MM.1S (cell line): ENCODE measurements around the gene CBFA2T3.

Experiments
- DNase-seq: peaks from one replicate; pipeline ENCODE4 v3.0.0-alpha.2; 2015
- H2AFZ ChIP-seq: fragments of 300-600 bp; sonication (generic); 2 replicates; pipeline ENCODE4 v1.6.0; 2016; ENCODE audit warnings: antibody characterized with exemption, low read length
- H3F3A ChIP-seq: fragments of 300-600 bp; sonication (generic); 2 replicates; pipeline ENCODE4 v1.6.1; 2016; ENCODE audit warnings: mild to moderate bottlenecking, antibody characterized with exemption, low read length, moderate library complexity, mixed read lengths; ENCODE audit not compliant: insufficient read depth
- H3K27ac ChIP-seq: fragments of 300-600 bp; sonication (generic); 2 replicates; pipeline ENCODE4 v1.5.1; 2016; ENCODE audit warnings: mild to moderate bottlenecking, low read length
- H3K27me3 ChIP-seq: fragments of 300-600 bp; sonication (generic); replicated peaks from 2 replicates; pipeline ENCODE4 v1.6.0; 2016; ENCODE audit warnings: low read length; ENCODE audit not compliant: insufficient read depth
- H3K36me3 ChIP-seq: fragments of 300-600 bp; sonication (generic); replicated peaks from 2 replicates; pipeline ENCODE4 v1.6.1; 2016; ENCODE audit warnings: mild to moderate bottlenecking, low read length, mixed read lengths; ENCODE audit not compliant: insufficient read depth
- H3K4me1 ChIP-seq: fragments of 300-600 bp; sonication (generic); 2 replicates; pipeline ENCODE4 v1.6.1; 2016; ENCODE audit warnings: low read length, mixed read lengths
- H3K4me2 ChIP-seq: fragments of 300-600 bp; sonication (generic); 2 replicates; pipeline ENCODE4 v1.6.0; 2016; ENCODE audit warnings: low read depth, low read length
- H3K4me3 ChIP-seq: fragments of 300-600 bp; sonication (generic); 2 replicates; pipeline ENCODE4 v1.5.1; 2016; ENCODE audit warnings: low read length, mixed read lengths
- H3K79me2 ChIP-seq: fragments of 300-600 bp; sonication (generic); 2 replicates; pipeline ENCODE4 v1.6.1; 2016; ENCODE audit warnings: mixed run types, low read length, mixed read lengths
- H3K9ac ChIP-seq: fragments of 300-600 bp; sonication (generic); 2 replicates; pipeline ENCODE4 v1.6.1; 2016; ENCODE audit warnings: low read length, mixed read lengths
- H3K9me2 ChIP-seq: fragments of 300-600 bp; sonication (generic); replicated peaks from 2 replicates; pipeline ENCODE4 v1.6.1; 2016; ENCODE audit warnings: mild to moderate bottlenecking, low read length, mixed read lengths; ENCODE audit not compliant: insufficient read depth
- H3K9me3 ChIP-seq: fragments of 300-600 bp; sonication (generic); replicated peaks from 2 replicates; pipeline ENCODE4 v1.6.1; 2016; ENCODE audit warnings: mild to moderate bottlenecking, low read length, mixed read lengths; ENCODE audit not compliant: insufficient read depth
- H4K20me1 ChIP-seq: fragments of 300-600 bp; sonication (generic); 2 replicates; pipeline ENCODE4 v1.6.1; 2016; ENCODE audit warnings: mild to moderate bottlenecking, low read length, moderate library complexity, mixed read lengths; ENCODE audit not compliant: insufficient read depth
- EZH2 ChIP-seq: fragments of 300-600 bp; sonication (generic); optimal IDR thresholded peaks from 2 replicates; pipeline ENCODE3; 2017; ENCODE audit warnings: low read depth, mild to moderate bottlenecking, antibody characterized with exemption, low read length, mixed read lengths
- EZH2phosphoT487 ChIP-seq: fragments of 300-600 bp; sonication (generic); IDR thresholded peaks from 2 replicates; pipeline ENCODE4 v1.6.1; 2018; ENCODE audit warnings: antibody characterized with exemption, low read length
- TF ChIP-seq, protein P1 (sequence below): fragments of 300-600 bp; sonication (generic); IDR thresholded peaks from 2 replicates; pipeline ENCODE4 v1.5.1; 2016; ENCODE audit warnings: antibody characterized with exemption, low read length, mixed read lengths

Gene CBFA2T3

GRCh38 chr16:89022051-89022836, 45.2 kb upstream of the CBFA2T3 start:
- H3K9me3 ChIP-seq, result no peaks in the 10 kb centered on the region
- no peak for DNase-seq
- no peak overlapping the region for H3K4me2 ChIP-seq
- no peaks in the 10 kb centered on the region for H3F3A ChIP-seq
- no peak overlapping the region for H2AFZ ChIP-seq
- no peak overlapping the region for H3K9ac ChIP-seq
- H3K36me3 ChIP-seq, result no peaks in the 10 kb centered on the region
- H3K79me2 ChIP-seq, result no peaks in the 10 kb centered on the region
- TF ChIP-seq EZH2phosphoT487 (no peak), EZH2 (no peak)
- TF ChIP-seq, protein P1, sequence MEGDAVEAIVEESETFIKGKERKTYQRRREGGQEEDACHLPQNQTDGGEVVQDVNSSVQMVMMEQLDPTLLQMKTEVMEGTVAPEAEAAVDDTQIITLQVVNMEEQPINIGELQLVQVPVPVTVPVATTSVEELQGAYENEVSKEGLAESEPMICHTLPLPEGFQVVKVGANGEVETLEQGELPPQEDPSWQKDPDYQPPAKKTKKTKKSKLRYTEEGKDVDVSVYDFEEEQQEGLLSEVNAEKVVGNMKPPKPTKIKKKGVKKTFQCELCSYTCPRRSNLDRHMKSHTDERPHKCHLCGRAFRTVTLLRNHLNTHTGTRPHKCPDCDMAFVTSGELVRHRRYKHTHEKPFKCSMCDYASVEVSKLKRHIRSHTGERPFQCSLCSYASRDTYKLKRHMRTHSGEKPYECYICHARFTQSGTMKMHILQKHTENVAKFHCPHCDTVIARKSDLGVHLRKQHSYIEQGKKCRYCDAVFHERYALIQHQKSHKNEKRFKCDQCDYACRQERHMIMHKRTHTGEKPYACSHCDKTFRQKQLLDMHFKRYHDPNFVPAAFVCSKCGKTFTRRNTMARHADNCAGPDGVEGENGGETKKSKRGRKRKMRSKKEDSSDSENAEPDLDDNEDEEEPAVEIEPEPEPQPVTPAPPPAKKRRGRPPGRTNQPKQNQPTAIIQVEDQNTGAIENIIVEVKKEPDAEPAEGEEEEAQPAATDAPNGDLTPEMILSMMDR, result no peak
- peaks cover 30% of the 10 kb centered on the region for H3K27me3 ChIP-seq
- H3K27ac ChIP-seq, result no peak overlapping the region
- no peaks in the 10 kb centered on the region for H4K20me1 ChIP-seq
- no peaks in the 10 kb centered on the region for H3K9me2 ChIP-seq
- H3K4me1 ChIP-seq, result no peaks in the 10 kb centered on the region
- no peak overlapping the region for H3K4me3 ChIP-seq

DNA sequence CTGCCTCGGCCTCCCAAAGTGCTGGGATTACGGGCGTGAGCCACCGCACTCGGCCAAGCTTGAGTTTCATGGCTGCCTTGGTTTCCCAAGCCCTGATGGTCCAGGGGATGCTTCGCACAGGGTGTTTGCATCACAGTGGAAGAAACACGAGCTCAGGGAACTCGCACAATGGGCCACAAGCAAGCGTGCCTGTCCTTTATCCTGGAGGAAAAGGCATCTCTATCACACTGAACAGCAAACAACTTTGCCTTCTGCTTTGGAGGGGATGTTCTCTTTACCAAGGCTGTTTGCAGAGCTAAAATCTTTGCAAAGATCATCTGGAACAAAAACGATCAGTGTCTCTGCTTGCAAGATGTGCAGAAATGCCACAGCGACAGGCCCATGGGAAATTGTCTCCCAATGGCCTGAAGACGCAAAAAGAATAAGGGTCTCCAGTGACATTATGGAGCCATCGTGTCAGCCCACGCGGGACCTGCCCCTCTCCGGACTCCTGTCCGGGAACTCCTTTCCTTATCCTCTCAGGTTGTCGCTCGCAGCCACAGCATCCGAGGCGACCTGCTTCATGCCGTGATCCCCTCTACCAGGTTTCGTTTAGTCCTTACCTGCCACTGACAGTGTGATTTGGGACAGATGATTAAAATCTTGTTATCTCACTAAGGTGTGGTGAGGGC, 44.1 kb upstream of the CBFA2T3 start:
- H3K79me2 ChIP-seq, result no peaks in the 10 kb centered on the region
- no peak overlapping the region for H3K9ac ChIP-seq
- TF ChIP-seq EZH2 (no peak), EZH2phosphoT487 (no peak)
- TF ChIP-seq, protein P1, result no peak
- no peak overlapping the region for H3K27ac ChIP-seq
- DNase-seq, result no peak
- no peaks in the 10 kb centered on the region for H3K4me1 ChIP-seq
- no peak overlapping the region for H3K4me2 ChIP-seq
- H3K4me3 ChIP-seq, result no peak overlapping the region
- no peaks in the 10 kb centered on the region for H3K9me3 ChIP-seq
- H4K20me1 ChIP-seq, result no peaks in the 10 kb centered on the region
- H3K36me3 ChIP-seq, result no peaks in the 10 kb centered on the region
- no peak overlapping the region for H2AFZ ChIP-seq
- H3K9me2 ChIP-seq, result no peaks in the 10 kb centered on the region
- peaks cover 30% of the 10 kb centered on the region for H3K27me3 ChIP-seq
- no peaks in the 10 kb centered on the region for H3F3A ChIP-seq

- H3K4me3 ChIP-seq, result no peak overlapping the region
- H3K27ac ChIP-seq, result no peak overlapping the region
- peaks cover 30% of the 10 kb centered on the region for H3K27me3 ChIP-seq
- no peaks in the 10 kb centered on the region for H4K20me1 ChIP-seq
- H3F3A ChIP-seq, result no peaks in the 10 kb centered on the region
- no peak overlapping the region for H2AFZ ChIP-seq
- H3K79me2 ChIP-seq, result no peaks in the 10 kb centered on the region
- H3K9ac ChIP-seq, result no peak overlapping the region
- no peaks in the 10 kb centered on the region for H3K4me1 ChIP-seq
- no peaks in the 10 kb centered on the region for H3K36me3 ChIP-seq
- TF ChIP-seq, protein P1, result no peak
- no peak for TF ChIP-seq EZH2
- no peak for TF ChIP-seq EZH2phosphoT487
- no peak for DNase-seq
- H3K4me2 ChIP-seq, result no peak overlapping the region
- H3K9me2 ChIP-seq, result no peaks in the 10 kb centered on the region
- no peaks in the 10 kb centered on the region for H3K9me3 ChIP-seq
Measured at GRCh38 chr16:89020068-89020924, 43.3 kb upstream of the CBFA2T3 start.
